GM10847 (cell line): ENCODE results near the gene SLCO1A2.

Experiments used
- POLR2A ChIP-seq: IDR thresholded peaks from 2 replicates; pipeline ENCODE4 v1.6.1; 2011; ENCODE audit not compliant: insufficient read length; ENCODE audit errors: extremely low read depth

The SLCO1A2 gene

GRCh38 chr12:21334771-21335325 is at the start of gene SLCO1A2:
SLCO1A2 (minus strand) TSS chr12:21334917; CDS start chr12:21334647, 270 bp downstream.
- no peak for TF ChIP-seq POLR2A

DNA sequence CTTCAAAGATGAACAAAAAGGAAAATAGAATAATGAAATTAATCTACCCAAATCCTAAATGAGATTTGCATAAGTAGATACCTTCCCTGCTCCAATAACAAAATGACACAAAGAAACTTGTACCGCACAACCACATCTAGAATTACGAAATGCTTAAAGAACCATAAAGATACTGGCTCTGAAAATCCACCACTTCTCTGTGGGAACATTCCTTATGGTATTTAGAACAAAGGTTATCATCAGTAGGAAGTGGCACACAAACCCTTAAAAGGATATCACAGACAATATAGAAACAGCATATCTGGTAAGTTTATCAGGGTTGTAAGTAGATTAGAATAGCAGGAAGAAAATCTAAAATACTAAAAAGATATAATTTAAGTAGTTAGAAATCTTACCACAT is 49.5 kb upstream of the SLCO1A2 start:
- TF ChIP-seq POLR2A: no peak

GRCh38 chr12:21379218-21379617 is 44.5 kb upstream of the SLCO1A2 start:
- no peak for TF ChIP-seq POLR2A

GRCh38 chr12:21372602-21373001 is 37.9 kb upstream of the SLCO1A2 start, which contains the start of gene IAPP:
IAPP (plus strand) TSS chr12:21372902; CDS start chr12:21373352, 450 bp downstream.
- no peak for TF ChIP-seq POLR2A

- TF ChIP-seq POLR2A: no peak
Measured at GRCh38 chr12:21370845-21371449, 36.2 kb upstream of the SLCO1A2 start.

- TF ChIP-seq POLR2A: no peak
Measured at GRCh38 chr12:21369141-21369980, 34.6 kb upstream of the SLCO1A2 start.

GRCh38 chr12:21354641-21355040 is 19.9 kb upstream of the SLCO1A2 start:
- TF ChIP-seq POLR2A: no peak

- no peak for TF ChIP-seq POLR2A
Measured at GRCh38 chr12:21353948-21354347, 19.2 kb upstream of the SLCO1A2 start.

DNA sequence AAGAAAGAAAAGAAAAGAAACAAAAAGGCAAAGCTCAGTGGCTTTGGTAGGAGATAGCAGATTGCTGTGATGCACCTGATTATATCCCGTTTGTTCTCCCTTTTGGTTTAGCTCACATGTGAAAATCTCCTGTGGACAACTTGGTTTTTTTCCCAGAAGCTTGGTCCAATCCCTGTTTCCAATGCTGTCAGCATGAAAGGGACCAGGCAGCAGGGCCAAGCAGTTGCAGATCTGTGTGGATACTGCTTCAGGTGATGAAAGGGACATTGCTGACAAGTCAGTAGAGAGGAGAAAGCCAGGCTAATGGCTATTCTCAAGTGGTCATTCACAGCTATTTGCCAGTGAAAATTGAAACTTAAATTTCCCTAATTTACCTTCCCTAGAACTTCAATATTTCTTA is 18.8 kb upstream of the SLCO1A2 start:
- TF ChIP-seq POLR2A: no peak

DNA sequence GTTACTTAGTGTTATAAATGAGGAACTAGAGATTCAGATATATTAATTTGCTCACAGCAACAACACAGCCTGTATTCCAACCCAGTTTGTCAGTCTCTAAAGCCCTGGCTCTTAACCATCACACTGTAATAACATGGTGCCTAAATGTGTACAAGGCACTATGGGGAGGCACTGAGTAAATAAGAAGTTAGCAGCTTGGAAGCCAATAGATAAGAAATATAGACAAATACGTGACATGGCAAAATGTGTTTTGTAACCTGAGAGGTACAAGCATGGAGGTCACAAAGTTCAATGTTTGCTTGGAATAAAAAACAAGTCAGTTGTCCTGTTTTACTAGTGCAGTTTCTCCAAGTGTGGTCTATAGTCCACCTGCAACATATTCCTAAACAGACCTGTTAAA is 16.3 kb upstream of the SLCO1A2 start:
- no peak for TF ChIP-seq POLR2A

DNA sequence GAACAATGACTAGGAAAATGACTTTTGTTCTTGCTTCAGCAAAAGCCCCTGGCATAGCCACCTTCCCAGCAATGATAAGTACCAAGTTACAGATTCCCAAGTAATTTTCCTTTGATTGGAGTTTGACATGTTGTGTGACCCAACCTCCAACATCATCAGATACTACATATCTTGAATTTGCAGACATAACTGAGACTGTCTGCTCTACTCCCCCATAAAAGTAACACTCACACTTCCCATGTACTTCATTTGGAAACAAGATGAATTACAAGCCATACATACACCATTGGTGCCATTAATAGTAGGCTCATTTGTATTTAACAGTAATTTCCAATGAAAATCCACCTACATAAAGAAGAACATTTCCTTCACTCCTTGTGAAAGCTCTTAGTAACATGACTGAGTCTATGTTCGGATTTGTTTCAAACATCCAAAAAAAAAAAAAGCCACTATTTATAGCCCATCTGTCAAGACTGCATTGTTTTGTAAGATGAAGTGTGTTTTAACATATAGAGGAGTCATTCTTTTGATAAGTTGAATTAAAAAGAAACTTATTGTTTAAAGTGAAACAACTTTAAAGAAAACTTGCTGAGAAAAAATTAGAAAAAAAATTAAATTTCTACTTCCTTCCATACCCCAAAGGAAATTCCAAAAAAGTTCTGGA is 12.0 kb upstream of the SLCO1A2 start:
- no peak for TF ChIP-seq POLR2A

- no peak for TF ChIP-seq POLR2A
Measured at GRCh38 chr12:21343636-21344035, 8.9 kb upstream of the SLCO1A2 start.

DNA sequence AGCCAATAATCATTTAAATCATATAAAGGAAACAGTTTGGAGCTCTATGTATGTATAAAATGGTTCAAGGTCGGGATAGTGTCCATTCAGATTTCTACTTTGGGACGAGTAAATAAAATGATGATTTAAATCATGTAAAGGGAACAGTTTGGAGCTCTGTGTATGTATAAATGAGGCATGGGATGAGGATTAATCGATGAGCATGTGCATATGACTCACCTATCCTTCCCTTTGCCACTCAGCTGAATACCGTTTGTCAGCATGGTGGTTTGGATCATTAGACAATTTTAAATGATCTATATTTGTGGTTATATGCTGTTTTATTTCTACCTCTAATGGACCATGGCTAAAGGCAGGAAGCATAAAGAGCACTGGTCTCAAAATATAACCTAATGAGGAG is 7.1 kb upstream of the SLCO1A2 start:
- TF ChIP-seq POLR2A: no peak

GRCh38 chr12:21340403-21340802 is 5.7 kb upstream of the SLCO1A2 start:
- TF ChIP-seq POLR2A: no peak

- TF ChIP-seq POLR2A: no peak
Measured at GRCh38 chr12:21339921-21340320, 5.2 kb upstream of the SLCO1A2 start.
